HEK293 (cell line): ENCODE results near the gene ZSWIM1.

Source experiments
- CTCF ChIA-PET: fragments of 350-600 bp; formaldehyde crosslinking; extraction: SDS; loops from one replicate; lab custom pipeline; 2021; ENCODE audit warnings: antibody characterized with exemption; lab: Yijun Ruan, JAX
- POLR2A ChIA-PET: fragments of 300-600 bp; formaldehyde crosslinking; extraction: SDS; loops from one replicate; lab custom pipeline; 2020; ENCODE audit warnings: antibody characterized with exemption, inconsistent platforms; lab: Yijun Ruan, JAX
- H3K27ac ChIP-seq: fragments of 200-500 bp; sonication (Bioruptor generic); 2 replicates; pipeline ENCODE4 v1.5.1; 2014; ENCODE audit warnings: low read depth, low read length, control low read depth, inconsistent platforms; ENCODE audit errors: extremely low read depth
- H3K36me3 ChIP-seq, 2 experiments: fragments of 200-500 bp in 1 of 2; sonication (Bioruptor generic) in 1 of 2; 1 replicate in 1 of 2; 2 replicates in 1 of 2; pipeline ENCODE4 v1.5.1; 2014 to 2017; ENCODE audit warnings: inconsistent platforms in 2 of 2, low read length in 2 of 2; ENCODE audit not compliant: control insufficient read depth in 2 of 2, insufficient read depth in 1 of 2
- H3K4me1 ChIP-seq: fragments of 200-500 bp; sonication (Bioruptor generic); 2 replicates; pipeline ENCODE4 v1.5.1; 2014; ENCODE audit warnings: mild to moderate bottlenecking, low read length, inconsistent platforms; ENCODE audit not compliant: control insufficient read depth, insufficient read depth
- H3K4me3 ChIP-seq: 2 replicates; pipeline ENCODE4 v1.5.1; 2011; ENCODE audit warnings: low read depth, mild to moderate bottlenecking, control low read depth, low read length, moderate library complexity
- H3K9me3 ChIP-seq: fragments of 200-500 bp; sonication (Bioruptor generic); 2 replicates; pipeline ENCODE4 v1.5.1; 2014; ENCODE audit warnings: low read depth, low read length, inconsistent platforms; ENCODE audit not compliant: control insufficient read depth, insufficient read depth
- BCL11A ChIP-seq: fragments of 450-650 bp; formaldehyde crosslinking; IDR thresholded peaks from 2 replicates; pipeline ENCODE4 v1.5.1; 2016; ENCODE audit warnings: low read depth, missing biosample characterization, missing genetic modification characterization
- ELK4 ChIP-seq: IDR thresholded peaks from 2 replicates; pipeline ENCODE4 v1.6.1; 2011; ENCODE audit warnings: mild to moderate bottlenecking, low read depth, low read length, borderline replicate concordance
- HOXA7 ChIP-seq: sonication (generic); formaldehyde crosslinking; IDR thresholded peaks from 2 replicates; pipeline ENCODE4 v1.8.1; 2022; ENCODE audit warnings: missing genetic modification reagents, borderline replicate concordance
- INSM2 ChIP-seq: fragments of 450-650 bp; formaldehyde crosslinking; IDR thresholded peaks from 2 replicates; pipeline ENCODE4 v1.5.1; 2016; ENCODE audit warnings: missing biosample characterization, missing genetic modification characterization
- KLF16 ChIP-seq: fragments of 450-650 bp; formaldehyde crosslinking; IDR thresholded peaks from 2 replicates; pipeline ENCODE4 v1.5.1; 2017; ENCODE audit warnings: missing biosample characterization, missing genetic modification characterization
- KLF7 ChIP-seq: fragments of 450-650 bp; formaldehyde crosslinking; IDR thresholded peaks from 2 replicates; pipeline ENCODE4 v1.5.1; 2016; ENCODE audit warnings: missing biosample characterization, missing genetic modification characterization, borderline replicate concordance
- PATZ1 ChIP-seq: fragments of 450-650 bp; formaldehyde crosslinking; IDR thresholded peaks from 2 replicates; pipeline ENCODE4 v1.5.1; 2016; ENCODE audit warnings: missing biosample characterization, missing genetic modification characterization
- ZBTB20 ChIP-seq: fragments of 450-650 bp; formaldehyde crosslinking; IDR thresholded peaks from 2 replicates; pipeline ENCODE4 v1.5.1; 2016; ENCODE audit warnings: missing biosample characterization, missing genetic modification characterization
- ZFP69B ChIP-seq: fragments of 450-650 bp; formaldehyde crosslinking; IDR thresholded peaks from 2 replicates; pipeline ENCODE4 v1.5.1; 2016; ENCODE audit warnings: missing biosample characterization, missing genetic modification characterization
- ZNF10 ChIP-seq: fragments of 450-650 bp; formaldehyde crosslinking; IDR thresholded peaks from 2 replicates; pipeline ENCODE4 v1.5.1; 2017; ENCODE audit warnings: missing biosample characterization, missing genetic modification characterization
- ZNF112 ChIP-seq: fragments of 450-650 bp; formaldehyde crosslinking; IDR thresholded peaks from 2 replicates; pipeline ENCODE4 v1.5.0; 2017; ENCODE audit warnings: missing biosample characterization, missing genetic modification characterization
- ZNF223 ChIP-seq: fragments of 450-650 bp; formaldehyde crosslinking; IDR thresholded peaks from 2 replicates; pipeline ENCODE4 v1.5.1; 2016; ENCODE audit warnings: missing biosample characterization, missing genetic modification characterization
- ZNF274 ChIP-seq, 2 experiments: fragments of 200-500 bp in 1 of 2; fragments of 450-650 bp in 1 of 2; sonication (Bioruptor generic) in 1 of 2; formaldehyde crosslinking in 1 of 2; IDR thresholded peaks; 2 replicates each; pipeline versions ENCODE4 v1.5.1 to v1.6.1; 2014 to 2016; ENCODE audit warnings: borderline replicate concordance in 1 of 2, inconsistent platforms in 1 of 2, low read length in 1 of 2, missing biosample characterization in 1 of 2, missing genetic modification characterization in 1 of 2
- ZNF311 ChIP-seq: fragments of 450-650 bp; formaldehyde crosslinking; IDR thresholded peaks from 2 replicates; pipeline ENCODE4 v1.5.1; 2017; ENCODE audit warnings: missing biosample characterization, missing genetic modification characterization, borderline replicate concordance
- ZNF350 ChIP-seq: fragments of 450-650 bp; formaldehyde crosslinking; IDR thresholded peaks from 2 replicates; pipeline ENCODE4 v1.5.0; 2017; ENCODE audit warnings: missing biosample characterization, mild to moderate bottlenecking, missing genetic modification characterization
- ZNF423 ChIP-seq: fragments of 450-650 bp; formaldehyde crosslinking; IDR thresholded peaks from 2 replicates; pipeline ENCODE4 v1.5.1; 2016; ENCODE audit warnings: missing biosample characterization, missing genetic modification characterization
- ZNF501 ChIP-seq: fragments of 450-650 bp; formaldehyde crosslinking; IDR thresholded peaks from 2 replicates; pipeline ENCODE4 v1.5.1; 2016; ENCODE audit warnings: missing biosample characterization, missing genetic modification characterization
- ZNF610 ChIP-seq: fragments of 450-650 bp; formaldehyde crosslinking; IDR thresholded peaks from 2 replicates; pipeline ENCODE4 v1.5.1; 2016; ENCODE audit warnings: missing biosample characterization, missing genetic modification characterization, borderline replicate concordance
- ZNF645 ChIP-seq: fragments of 450-650 bp; formaldehyde crosslinking; IDR thresholded peaks from 2 replicates; pipeline ENCODE4; 2016; ENCODE audit warnings: missing biosample characterization, missing genetic modification characterization
- ZSCAN18 ChIP-seq: fragments of 450-650 bp; formaldehyde crosslinking; IDR thresholded peaks from 2 replicates; pipeline ENCODE4 v1.5.1; 2016; ENCODE audit warnings: missing biosample characterization, missing genetic modification characterization

Gene ZSWIM1

GRCh38 chr20:45850926-45851325 is 30.1 kb upstream of the ZSWIM1 start:
- Histone ChIP-seq H3K27ac (no peak overlapping the region), H3K36me3 (peaks cover 2 to 55% of the 10 kb centered on the region in 2 experiments; a peak in 2 of 3 replicates), H3K4me1 (no peaks in the 10 kb centered on the region), H3K4me3 (no peak overlapping the region), H3K9me3 (no peaks in the 10 kb centered on the region)
- ChIA-PET POLR2A (interaction anchor here (0.7 kb wide), 1 partner anchor 83 kb away, joined by 3 read pairs; no protein-coding TSS in a partner anchor), CTCF (interaction anchor here (0.6 kb wide), 2 partner anchors 19 to 119 kb away, joined by 3 to 4 read pairs; no protein-coding TSS in a partner anchor)
- TF ChIP-seq ZSCAN18 (tag by site-specific recombination) (no peak), ZBTB20 (tag by site-specific recombination) (no peak), ZNF423 (tag by site-specific recombination) (no peak), ZNF311 (tag by site-specific recombination) (no peak), ZNF223 (tag by site-specific recombination) (no peak), ZNF10 (tag by site-specific recombination) (no peak), KLF16 (tag by site-specific recombination) (no peak), ELK4 (no peak), ZNF350 (tag by site-specific recombination) (no peak), ZFP69B (tag by site-specific recombination) (no peak), PATZ1 (tag by site-specific recombination) (no peak)

GRCh38 chr20:45851501-45851900 is 29.5 kb upstream of the ZSWIM1 start:
- ChIA-PET CTCF (interaction anchor here (0.6 kb wide), 2 partner anchors 19 to 119 kb away, joined by 3 to 4 read pairs; no protein-coding TSS in a partner anchor), POLR2A (no interaction called here)
- H3K27ac ChIP-seq, result no peak overlapping the region
- peaks cover 0 to 49% of the 10 kb centered on the region in 2 experiments; a peak in 2 of 3 replicates for H3K36me3 ChIP-seq
- no peaks in the 10 kb centered on the region for H3K9me3 ChIP-seq
- TF ChIP-seq ZNF501 (tag by site-specific recombination), result no peak
- no peak for TF ChIP-seq KLF7 (tag by site-specific recombination)
- TF ChIP-seq INSM2 (tag by site-specific recombination), result no peak
- no peak for TF ChIP-seq ZNF274 (IDR thresholded peaks at IDR 0.05; ENCODE audit: low read length)
- no peak for TF ChIP-seq ZNF274 (tag by site-specific recombination; IDR thresholded peaks at IDR 0.05; ENCODE audit: borderline replicate concordance)
- no peak for TF ChIP-seq ZNF112 (tag by site-specific recombination)
- no peak for TF ChIP-seq ZNF610 (tag by site-specific recombination)
- TF ChIP-seq HOXA7 (CRISPR knock-in tag), result no peak
- no peak for TF ChIP-seq ZNF645 (tag by site-specific recombination)
- TF ChIP-seq BCL11A (tag by site-specific recombination), result no peak
- TF ChIP-seq ZNF223 (tag by site-specific recombination), result no peak
- H3K4me1 ChIP-seq, result no peaks in the 10 kb centered on the region
- H3K4me3 ChIP-seq, result no peak overlapping the region
